GDM1 (cell line): ENCODE results near the gene KIZ.

ENCODE experiments used
- DNase-seq: peaks from one replicate; lab custom pipeline; 2025; lab: John Stamatoyannopoulos, UW

KIZ gene

DNA sequence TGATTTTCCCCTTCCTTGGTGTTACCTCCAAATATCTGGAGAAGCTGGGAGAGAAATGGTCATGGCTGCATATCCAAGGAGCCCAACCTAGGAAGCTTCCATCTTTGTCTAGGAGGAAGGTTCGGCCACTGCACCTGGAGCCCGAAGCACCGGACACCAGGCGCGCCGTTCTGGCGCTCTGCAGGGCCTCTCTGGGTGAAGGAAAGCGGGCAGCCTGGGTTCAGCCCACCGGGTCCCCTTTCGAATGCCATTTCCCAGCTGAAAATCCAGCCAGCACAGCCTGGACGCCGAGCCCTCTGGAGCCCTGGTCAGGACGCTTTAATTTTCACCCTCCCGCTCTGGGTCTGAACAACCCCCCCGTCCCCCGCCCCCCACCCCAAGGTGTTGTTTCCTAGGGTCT is 21.0 kb upstream of the KIZ start:
- no peak for DNase-seq

DNA sequence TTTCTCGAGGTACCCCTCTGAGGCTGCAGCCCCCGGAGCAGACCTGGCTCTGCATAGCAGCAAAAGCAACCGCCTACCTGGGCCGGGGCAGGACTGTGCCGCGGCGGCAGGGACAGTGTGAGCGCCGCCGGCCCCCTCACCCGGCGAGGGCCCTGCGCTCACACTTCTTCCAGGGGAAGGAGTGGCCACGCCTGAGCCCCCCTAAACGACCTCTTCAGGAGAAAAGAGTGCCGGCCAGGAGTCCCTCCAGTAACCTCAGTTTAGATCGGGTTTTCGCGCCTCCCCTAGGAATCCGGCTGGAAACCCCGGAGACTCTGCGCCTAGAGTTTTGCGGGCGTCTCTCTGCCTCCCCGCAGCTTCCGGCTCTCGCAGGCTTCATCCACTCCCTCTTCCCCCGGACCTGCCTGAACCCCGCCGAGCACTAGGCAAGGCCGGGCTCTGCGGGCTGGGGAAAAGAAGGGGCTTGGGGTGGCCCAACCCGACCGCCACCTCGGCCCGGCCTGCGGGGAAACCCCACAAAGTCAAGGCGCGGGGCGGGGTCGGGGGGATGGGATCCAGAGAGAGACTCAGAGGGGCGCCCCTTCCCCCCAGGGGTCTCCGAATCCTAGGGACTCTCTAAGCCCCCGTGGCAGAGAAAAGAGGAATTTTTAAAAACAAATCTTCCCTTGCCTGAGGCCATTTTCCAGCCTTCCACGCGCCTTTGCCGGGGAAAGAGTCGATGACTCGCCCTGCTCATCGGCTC is 20.3 kb upstream of the KIZ start:
- no peak for DNase-seq

DNA sequence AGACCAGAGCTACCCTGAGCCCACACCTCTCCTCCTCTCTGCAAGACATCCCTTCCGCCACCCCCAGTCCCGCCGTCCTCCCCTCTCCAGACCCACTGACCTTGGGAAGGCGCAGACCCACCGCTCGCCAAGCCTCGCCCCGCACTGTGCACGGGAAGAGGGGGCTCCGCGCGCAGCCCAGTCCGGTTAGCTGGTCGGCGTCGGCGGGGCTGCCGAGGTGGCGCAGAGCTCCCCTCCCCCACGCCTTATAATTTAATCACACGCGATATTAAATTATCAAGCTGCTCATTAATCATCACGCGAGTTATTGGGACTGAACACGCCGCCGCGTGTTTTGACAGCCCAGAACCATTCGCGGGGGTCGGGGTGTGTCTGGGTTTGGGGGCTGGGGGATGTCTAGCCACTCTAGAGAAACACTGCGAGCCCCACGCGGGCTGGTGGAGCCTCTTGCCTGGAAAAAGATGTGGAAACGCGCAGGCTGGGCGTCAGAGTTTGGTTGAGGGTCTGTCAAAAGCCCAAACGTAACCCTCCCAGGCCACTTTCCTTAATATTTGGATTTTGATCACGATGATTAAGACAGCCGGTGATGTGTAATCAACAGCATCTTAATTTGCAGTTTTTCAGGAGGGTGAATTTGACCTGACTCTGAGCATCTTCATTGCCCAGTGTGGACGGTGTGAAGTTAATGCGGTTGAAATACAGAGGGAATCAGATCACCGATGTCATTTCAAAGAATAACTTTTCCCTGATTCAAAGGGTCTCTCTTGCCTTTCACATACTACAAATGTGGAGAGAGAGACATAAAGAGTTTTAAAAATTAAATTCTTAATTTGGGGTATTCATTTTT is 19.5 kb upstream of the KIZ start, which contains the start of gene LINC00237:
TSS of gene LINC00237 (minus strand) at position 188 of the 847 bp plus-strand sequence.
- DNase-seq = no peak

DNA sequence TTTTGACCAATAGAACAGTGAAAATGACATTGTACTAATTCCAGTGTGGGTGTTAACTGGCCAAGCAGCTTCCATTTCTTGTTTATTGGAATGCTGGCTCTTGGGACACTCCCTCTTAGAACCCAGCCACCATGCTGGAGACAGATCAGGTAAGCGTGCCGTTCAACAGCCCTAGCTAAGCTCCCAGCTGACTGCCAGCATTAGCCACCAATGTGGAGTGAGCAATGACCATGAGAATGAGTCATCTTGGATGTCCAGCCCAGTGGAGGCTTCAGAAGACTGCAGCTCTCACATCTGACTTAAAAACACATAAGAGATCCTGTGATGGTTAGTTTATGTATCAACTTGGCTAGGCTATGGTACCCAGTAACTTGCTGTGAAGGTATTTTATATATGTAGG is 16.7 kb upstream of the KIZ start:
- DNase-seq = no peak

DNA sequence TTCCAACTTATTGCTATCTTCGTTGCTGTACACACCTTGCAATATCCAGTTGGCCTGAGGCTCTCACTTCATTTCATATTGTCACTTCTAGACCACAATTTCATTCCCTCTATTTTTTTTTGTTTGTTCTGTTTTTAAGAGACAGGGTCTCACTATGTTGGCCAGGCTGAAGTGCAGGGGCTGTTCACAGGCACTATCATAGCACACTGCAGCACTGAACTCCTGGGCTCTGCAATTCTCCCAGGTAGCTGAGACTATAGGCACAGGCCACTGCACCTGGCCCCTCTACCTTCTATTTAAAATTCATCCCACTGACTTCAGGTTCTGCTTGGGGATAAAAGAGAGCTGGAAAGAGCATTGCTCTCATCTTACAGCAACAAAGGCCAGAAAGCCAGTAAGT is 15.1 kb upstream of the KIZ start:
- no peak for DNase-seq

DNA sequence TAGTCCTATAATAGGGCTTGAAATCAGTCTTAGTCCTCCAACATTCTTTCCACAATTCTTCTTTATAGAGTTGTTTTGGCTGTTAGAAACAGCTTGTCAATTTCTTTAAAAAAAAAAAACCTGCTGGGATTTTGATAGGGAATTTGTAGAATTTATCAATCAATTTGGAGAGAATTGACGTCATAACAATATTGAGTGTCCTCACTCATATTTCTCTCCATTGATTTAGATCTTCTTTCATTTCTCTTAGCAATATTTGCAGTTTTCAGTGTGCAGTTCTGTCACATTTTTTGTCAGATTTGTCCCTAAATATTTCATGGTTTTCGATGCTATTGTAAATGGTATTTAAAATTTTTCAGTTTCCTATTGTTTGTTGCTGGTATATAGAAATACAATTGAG is 14.5 kb upstream of the KIZ start:
- DNase-seq = no peak

DNA sequence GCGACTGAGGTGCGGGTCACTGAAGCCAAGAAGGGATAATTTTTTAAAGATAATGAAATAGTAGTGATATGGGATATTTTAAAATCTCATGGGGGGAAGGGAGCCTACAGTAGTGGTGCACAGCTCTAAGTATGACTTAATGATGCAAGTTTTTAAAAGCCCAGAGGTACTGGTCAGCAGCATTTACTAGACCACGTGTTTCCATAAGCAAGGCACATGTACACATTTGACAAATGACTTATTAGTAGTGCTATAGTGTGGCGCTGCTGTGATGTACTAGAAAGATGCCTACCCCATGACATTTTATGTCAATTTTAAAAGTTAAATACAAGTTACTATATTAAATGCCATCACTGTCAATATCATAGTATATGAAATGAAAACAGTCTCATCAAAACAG is 12.2 kb upstream of the KIZ start:
- DNase-seq = no peak

DNA sequence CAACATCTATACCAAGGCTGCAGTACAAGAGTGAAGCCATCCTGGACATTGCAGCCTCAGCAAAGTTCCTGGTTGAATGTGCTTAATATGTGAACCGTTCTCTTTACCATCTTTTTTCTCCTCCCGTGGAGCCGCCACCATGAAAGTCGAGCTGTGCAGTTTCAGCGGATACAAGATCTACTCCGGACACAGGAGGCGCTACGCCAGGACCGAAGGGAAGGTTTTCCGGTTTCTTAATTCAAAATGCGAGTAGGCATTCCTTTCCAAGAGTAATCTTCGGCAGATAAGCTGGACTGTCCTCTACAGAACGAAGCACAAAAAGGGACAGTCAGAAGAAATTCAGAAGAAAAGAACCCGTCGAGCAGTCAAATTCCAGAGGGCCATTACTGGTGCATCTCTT is 11.3 kb upstream of the KIZ start:
- DNase-seq = no peak

DNA sequence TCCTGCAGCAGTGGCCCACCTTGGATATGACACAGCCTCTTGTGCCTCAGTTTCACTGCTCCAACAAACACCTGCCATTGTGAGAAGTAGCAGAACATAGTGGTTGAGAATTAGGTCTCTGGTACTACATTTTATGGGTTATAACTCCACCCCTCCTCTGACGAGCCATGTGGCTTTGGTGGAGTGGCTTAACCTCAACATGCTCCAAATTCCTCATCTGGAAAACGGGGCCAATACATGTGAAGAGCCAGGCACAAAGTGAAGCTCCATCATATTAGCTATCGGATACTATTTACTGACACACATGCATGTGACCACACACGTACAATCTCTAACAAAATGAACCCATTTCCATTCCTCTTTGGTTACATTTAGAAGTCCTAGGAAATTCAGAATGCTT is 8.4 kb upstream of the KIZ start:
- DNase-seq = no peak

DNA sequence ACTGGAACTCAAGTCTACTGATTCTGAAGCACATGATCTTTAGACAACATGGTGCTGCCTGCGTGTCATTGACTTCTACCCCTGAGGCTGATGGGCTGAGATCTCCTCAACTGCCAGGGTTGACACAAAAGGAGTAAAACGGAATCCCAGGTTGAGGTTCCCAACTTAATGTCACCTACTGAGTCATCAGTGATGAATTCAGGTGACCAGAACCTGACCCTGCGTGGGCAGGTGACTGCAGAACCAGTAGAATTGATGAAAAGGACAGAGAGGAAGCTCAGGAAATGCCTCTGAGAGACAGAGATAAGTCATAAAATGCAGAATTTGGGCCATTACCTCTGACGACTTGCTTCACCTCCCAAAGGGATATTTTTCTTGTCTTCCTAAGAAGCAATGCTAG is 7.7 kb upstream of the KIZ start:
- DNase-seq = no peak

DNA sequence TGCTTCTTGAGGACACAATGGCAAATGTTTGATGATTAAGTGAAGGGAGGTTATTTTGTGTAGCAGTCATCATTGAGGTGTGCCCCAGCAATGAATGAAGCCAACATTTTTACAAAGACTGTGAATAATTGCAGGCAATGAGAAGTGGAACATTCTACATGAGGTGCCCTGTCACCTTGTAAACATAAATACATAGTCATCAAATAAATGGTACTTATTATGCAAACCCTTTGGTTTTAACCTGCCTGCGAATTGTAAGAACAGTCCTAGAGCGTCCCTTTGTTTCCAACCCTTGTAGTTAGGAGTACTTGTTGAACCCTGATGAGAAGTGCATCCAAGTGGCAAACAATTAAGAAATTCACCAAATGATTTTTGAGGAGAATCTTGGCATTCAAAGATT is 7.1 kb upstream of the KIZ start:
- DNase-seq = no peak

DNA sequence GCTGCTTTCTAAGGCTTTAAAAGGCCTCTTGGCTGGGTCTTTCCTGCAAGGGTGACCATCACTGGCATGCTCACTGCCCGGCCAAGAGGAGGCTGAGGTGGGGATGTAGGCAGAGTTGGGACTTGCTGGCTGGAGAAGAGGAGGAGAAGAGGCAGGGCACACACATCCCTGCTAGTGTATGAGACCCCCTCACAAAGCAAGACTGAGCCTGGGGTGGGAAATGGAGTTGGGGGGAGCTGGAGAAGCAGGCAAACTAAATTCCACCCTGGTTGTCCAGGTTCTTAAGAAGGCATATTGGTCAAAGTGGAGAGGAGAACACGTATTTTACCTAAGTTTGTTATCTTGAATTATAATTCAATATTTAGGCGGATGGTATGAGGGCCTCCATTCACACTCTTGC is 1.7 kb upstream of the KIZ start:
- no peak for DNase-seq

DNA sequence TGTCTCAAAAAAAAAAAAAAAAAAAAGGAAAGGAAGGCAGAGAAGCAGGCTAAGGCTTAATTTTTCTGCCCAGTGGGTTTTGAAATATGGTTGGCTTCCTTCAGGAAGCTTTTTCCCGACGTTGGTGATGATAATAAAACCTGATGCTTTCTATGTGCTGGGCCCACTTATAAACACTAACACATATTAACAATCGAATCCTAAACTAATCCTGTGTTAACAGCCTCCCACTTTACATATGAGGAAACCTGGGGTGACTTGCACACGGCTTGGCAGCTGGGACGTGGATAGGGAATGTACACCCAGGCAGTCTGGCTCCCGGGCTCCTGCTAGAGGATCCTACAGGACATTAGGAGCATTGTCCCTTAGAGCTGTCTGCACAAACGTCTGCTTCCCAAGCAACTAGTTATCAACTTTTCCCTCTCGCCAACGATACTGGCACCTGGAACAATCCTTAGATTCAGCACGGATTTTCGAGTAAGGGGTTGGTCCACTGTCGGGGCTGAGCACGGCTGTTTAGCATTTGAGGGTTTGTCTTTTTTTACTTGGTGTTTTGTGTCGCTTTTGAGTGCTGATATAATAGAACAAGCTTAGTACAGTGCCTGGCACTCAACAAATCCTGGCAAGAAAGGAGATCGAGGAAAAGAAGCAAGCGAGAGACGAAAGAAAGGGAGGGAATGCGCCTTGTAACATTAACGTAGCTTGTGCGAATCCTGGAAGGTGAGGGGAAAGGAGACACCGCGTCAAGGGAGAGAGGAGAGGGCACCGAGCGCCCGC is 622 bp upstream of the KIZ start:
- DNase-seq = no peak

DNA sequence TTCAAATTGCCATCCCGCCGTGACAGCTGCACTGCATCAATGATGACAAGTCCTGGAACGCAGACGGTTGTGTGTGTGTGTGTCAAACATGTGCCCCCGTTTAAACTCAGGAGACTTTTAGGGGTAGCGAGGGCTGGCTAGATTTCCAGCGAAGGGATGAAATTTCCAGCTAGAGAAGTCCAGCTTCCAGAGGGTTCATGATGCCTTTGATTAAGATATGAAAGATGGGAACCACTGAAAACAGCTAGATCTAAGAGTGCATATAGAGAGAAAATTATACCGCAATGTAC is 644 bp downstream of the KIZ start:
- DNase-seq = no peak

DNA sequence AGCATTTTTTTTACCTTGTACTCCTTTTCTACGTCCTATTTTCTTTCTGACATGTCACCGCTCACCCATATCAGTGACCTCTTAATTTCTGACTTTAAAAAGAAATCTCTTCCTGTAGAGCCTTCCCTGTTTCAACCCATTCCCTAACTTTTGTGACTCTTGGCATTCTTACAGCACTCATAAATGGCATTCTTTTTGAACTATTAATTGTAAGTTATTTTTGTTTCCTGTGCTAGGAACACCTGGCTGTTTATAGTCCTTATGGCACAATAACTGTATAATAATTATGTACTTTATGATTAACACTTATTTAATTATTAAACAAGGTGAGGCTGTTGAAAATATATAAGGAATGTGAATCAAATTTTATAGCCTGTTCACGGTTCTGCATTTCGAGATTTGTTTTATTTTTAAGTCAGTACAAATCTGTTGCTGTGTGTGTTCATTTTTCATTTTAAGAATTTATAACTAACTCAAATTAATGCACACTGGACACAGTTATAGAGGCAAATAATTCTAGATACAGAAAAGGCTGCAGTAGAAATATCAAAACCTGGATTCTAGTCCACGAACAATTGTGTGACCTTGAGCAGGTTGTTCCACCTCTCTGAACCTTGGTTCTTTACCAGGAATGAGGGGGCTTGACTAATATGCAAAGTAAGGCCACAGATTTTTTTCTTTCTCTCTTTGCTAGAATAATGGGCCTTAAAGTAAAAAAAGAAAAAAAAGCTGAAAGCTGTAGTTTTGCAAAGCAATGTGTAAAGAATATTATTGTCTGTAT is 1.5 kb downstream of the KIZ start:
- DNase-seq = no peak

DNA sequence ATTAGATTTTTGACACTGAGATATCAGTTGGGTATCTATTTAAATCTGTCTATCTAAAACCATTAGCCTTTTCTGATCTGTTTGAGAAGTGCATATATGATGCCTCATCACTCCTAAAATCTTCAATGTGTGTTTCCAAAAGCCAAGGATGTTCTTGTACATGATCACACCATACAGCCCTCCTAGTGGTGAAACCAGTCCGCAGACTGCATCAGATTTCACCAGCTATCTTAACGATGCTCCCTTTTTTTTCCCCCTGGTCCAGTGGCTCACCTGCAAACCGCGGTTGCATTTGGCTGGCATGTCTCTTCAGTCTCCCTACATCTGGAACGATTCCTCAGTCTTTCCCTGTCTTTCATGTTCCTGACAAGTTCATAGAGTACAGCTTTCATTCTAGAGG is 4.0 kb downstream of the KIZ start:
- DNase-seq = no peak

DNA sequence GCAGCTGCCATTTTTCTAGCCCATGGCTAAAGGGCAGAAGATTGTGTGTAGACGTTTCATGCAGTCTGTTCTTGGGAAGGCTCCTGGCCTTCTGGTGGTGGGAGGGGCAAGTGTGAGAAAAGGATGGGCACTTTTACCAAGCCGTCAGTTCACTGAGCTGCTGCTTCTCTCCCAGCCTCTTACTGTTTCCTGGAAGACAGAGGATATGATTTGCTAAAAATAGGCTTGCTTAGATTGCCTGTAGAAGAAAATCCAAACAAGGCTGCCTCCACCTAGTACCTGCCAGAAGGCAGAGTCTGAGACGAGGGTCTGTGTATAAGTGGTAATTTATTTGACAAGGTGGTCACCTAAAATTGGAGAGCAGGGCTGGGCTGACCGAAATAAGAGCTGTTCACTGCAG is 7.5 kb downstream of the KIZ start:
- DNase-seq = no peak

DNA sequence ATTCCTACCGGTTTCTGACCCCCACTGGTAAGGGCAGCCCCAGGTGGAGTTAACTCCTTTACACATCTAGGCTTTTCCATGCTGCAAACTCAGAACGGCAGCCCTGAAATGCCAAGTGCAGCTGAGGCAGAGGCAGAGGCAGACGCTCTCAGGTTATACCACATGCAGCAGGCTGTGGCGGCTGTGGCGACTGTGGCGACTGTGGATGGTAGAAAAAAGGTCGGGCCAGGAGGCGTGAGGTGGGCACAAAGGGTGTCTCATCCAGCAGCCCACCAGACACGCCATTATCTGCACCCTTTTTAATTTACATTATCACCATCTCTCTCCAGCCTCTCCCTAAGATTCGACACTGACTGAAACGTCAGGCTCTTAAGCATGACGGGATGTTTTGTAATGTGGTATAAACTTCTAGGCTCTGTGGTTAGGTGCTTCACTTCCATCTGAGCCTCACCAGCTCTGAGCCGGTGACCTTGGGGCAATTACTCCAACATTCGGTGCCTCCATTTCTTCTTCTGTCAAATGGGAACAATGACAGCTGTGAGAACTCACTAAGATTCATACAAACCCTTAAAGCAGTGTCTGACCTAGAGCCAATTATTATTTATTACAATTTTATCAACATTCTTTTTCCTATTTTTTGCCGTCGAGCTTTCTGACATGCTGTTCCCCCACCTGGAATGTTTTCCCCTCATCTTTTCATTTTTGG is 8.2 kb downstream of the KIZ start:
- DNase-seq = no peak

DNA sequence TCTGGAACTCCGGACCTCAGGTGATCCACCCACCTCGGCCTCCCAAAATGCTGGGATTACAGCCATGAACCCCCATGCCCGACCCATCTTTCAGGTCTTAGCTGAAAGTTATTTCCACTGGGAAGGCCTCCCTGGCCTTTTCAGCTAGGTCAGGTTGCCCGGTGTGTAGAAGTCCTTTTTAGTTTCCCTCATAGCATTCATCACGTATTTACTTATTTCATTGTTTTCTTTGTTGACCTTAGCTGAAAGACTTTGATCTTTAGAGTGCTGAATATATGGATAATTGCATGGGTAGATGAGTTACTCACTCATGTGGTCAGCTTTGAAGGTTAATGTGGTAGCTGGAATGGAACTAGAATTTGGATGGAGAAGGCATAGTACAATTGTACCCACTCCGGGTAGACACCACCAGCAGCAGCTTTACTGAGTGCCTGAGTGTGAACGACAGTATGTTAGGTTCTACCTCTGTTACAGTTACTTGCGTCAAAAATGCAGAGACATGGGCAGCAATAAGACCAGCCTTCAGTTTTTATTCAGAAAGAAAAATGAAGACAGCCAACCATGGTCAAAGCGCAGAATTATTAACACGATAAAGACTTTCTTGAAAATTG is 9.1 kb downstream of the KIZ start:
- DNase-seq = no peak

DNA sequence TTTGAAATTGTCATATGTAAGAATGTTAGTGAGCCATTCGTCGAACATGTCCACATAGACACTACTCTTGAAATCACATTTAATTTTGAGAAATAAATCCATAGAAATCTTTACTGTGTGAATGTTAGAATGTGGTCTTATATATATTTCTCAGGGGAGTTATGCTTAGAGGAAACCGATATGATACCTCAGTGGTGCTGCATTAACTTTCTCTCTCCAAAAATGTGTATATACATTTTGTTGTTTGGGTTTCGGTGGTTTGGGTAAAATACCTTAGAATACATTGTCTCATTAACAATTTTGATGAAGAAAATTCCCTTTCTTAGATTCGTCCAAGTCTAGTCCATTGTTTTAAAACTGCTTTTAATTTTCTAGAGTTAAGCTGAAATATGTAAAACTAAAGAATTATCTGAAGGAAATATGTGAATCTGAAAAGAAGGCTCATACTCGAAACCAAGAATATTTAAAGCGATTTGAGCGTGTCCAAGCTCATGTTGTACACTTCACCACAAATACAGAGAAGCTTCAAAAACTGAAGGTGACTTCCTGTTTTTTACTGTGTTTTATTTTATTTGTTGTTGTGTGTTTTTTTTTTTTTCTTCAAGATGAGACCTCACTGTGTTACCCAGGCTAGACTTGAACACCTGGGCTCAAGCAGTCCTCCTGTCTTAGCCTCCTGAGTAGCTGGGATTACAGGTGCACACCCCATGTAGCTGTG is 10.3 kb downstream of the KIZ start:
- no peak for DNase-seq

DNA sequence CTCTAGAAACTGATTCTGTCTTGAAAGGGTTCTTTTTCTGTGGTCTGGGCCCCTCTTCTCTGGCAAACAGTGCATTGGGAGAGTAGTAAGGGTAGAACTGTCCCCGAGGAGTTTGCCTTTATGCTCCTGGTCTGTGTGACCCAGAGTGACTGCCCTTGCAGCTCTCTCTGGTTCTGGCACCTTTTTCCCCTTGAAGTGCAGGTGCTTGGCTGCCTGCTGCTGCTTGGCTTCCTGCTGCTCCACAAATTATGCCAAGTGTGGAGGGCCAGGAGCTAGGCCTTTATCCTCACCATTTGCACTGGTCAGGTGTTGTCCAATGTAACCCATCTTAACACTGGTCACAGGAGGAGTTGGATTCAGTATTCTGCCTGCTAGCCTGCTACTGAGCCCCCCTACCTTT is 11.2 kb downstream of the KIZ start:
- no peak for DNase-seq
